GM18508 (cell line): Measurements from ENCODE around the gene LINC01488.

ENCODE experiments used
- ATAC-seq: cut with Tn5 transposase; IDR thresholded peaks from one replicate; pipeline ENCODE4 v1.9.1; 2021; ENCODE audit warnings: moderate number of reproducible peaks; ENCODE audit not compliant: insufficient read depth, unreplicated experiment

LINC01488 gene

GRCh38 chr11:69501891-69502860 lies 20.7 kb downstream of the LINC01488 start:
- no peak for ATAC-seq

DNA sequence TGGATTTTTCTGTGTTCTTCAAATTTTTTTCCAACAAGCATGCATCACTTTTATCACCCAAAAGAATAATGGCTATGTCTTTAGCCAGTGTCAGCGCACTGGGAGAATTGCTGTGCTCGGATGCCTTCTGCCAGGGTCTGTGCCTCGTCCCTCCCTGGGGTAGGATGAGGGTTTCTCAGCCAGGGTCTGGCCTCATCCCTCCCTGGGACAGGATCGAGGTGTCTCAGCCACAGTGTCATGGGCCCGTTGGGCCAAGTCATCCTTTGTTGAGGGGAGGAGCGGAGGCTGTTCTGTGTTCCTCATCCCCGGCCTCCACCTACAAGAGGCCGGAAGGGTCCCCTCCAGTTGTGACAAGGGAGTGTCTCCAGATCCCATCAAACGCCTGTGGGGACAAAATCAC lies 22.7 kb downstream of the LINC01488 start:
- ATAC-seq, result no peak

DNA sequence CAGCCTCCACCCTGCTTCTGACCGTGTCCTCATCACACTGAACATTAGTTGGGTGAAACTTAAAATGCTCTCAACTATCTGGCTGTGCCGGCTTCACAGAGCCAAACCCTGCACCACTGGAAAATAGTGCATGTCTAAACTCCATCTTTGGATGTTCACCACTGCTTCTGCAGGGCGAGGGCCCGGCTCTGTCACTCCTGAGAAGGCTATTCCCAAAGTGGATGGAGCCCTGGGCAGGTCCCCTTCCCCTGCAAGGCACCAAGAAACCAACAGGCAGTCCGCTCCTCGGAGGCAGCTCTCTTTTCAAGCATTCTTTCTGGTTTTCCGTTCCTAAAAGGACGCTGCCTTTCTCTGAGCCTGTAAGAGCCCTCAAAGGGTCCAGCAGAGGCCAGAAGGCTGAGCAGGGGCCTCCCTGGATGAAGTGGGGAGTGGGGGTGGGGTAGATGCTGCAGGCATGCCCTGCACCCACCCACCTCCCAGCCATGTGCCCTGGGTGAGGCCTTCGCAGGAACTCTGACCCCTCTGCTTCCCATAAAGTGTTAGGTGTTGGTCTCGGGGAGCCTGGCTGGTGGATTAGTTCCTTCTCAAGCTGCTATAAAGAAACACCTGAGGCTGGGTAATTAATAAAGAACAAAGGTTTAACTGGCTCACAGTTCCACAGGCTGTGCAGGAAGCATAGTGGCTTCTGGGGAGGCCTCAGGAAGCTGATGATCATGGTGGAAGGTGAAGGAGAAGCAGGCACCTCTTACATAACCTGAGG lies 23.3 kb downstream of the LINC01488 start:
- no peak for ATAC-seq

GRCh38 chr11:69508974-69509373 lies 27.5 kb downstream of the LINC01488 start:
- ATAC-seq, result no peak

- no peak for ATAC-seq
Measured at GRCh38 chr11:69509381-69509780, 27.9 kb downstream of the LINC01488 start.

GRCh38 chr11:69509846-69510390 lies 28.5 kb downstream of the LINC01488 start:
- no peak for ATAC-seq

GRCh38 chr11:69510471-69511357 lies 29.3 kb downstream of the LINC01488 start:
- no peak for ATAC-seq

DNA sequence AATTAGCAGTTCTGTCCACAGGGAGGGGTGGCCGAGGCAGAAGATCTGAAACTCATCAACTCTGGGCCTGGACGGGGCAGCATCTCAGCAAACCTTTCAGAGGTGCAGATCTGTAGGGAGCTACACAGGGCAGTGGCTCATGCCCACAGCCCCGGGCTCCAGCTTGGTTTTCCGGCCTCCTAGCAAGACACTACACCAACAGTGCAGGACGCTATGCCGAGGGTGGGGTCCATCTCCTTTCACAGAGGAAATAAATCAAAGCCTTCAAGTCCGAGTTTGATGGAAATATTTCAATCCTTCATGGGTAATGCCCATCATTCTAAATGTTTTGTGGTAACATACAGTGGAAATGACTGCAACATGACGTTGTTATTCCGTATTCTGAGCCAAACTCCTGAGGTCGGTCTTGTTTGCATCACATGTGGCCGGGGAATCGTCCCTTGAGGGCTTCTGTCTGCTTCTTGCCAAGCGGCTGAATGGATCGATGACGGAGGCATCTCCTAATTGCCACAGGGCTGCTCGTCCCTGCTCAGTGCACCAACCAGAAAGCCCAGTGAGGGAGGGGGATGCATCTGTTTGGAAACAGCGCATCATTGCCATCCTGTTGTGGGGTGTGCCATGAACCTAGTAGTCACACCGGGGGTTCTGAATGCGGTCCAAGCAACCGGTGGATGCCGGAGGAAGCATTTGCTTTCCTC lies 30.0 kb downstream of the LINC01488 start:
- ATAC-seq, result no peak

GRCh38 chr11:69512136-69512535 lies 30.7 kb downstream of the LINC01488 start:
- no peak for ATAC-seq

DNA sequence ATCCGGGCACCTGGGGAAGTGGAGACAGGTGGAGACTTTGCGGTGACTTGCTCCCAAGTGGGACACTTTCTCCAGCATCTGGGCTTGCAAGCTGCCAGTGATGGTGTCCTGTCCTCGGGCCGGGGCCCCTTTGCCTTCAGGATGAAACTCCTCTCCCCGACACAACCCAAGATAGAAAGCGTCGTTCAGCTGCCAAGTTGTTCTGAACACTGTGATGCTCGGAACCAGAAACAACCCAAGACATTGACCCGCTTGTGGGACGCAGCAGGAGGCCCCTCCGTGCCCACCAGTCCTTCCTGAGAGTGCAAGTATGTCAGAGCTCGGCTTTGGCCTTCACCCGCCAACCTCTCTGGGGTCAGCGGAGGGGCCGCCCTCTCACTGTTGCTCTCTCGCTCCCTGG lies 31.3 kb downstream of the LINC01488 start:
- ATAC-seq, result no peak

GRCh38 chr11:69513196-69513595 lies 31.7 kb downstream of the LINC01488 start:
- ATAC-seq, result no peak

DNA sequence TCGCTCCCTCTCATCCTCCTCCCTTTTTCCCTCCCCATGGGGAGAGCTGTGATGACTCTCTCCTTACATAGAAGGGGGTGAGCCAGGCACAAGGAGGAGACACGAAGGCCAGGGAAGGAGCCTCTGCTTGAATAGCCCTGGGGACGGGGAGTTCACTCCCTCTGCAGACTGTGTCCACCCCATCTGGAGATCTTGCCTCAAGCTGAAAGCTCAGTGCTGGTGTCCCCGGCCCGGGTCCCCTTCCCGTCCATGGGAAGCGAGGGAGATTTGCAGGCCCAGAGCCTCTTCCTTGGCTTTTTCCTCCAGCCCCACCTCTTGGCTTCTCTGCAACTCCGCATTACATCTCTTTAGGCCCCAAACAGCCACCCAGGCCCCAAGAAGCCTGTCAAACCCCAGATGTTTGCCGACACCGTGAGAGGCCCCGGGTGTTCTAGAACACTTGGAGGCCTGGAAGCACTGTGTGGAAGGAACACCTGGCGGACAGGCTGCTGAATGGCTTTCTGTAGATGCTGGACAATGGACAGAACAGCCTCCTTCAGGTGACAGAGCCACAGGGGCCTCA lies 32.3 kb downstream of the LINC01488 start:
- no peak for ATAC-seq

DNA sequence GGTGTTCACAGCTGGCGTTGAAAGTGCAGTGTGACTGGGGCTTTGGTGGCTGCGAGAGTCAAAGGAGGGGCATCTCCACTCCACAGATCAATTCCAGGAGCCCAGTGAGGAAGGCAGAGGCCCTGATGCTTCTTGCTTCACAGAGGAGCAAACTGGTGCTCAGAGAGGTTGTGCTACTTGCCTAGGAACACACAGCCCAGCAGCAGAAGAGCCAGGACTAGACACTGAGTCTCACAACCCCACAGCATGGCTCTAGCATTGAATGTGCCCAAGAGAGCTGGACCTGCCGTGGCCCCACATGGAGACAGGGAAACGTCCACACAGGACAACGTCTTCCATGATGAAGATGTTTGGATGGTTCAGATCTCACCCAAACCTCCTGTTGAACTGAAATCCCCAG lies 33.3 kb downstream of the LINC01488 start:
- ATAC-seq, result no peak

GRCh38 chr11:69515271-69516245 lies 34.1 kb downstream of the LINC01488 start:
- no peak for ATAC-seq

DNA sequence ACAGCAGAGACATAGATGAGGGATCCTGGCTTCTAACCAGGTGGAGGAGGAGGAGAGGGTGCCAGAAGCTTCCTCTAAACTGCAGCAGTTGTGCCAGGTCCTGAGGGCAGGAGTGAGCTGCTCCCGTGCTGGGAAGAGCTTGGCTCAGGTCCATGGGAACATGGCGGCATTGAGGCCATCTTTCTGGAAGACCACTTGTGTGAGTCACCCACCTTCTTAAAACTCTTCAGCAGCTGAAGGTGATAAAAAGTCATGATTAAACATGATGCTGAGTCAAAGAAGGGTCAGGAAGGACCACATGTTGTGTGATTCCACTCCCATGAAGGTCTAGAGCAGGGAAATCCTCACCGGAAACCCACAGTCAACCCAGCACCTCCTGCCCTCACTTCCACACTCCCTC lies 35.1 kb downstream of the LINC01488 start:
- ATAC-seq, result no peak

GRCh38 chr11:69518081-69518950 lies 36.9 kb downstream of the LINC01488 start:
- no peak for ATAC-seq
